ENCODE data around the gene RAB26.
"Not testable (repeated sequence)": the region's sequence is repeated elsewhere in the genome, so short reads cannot be mapped to it uniquely, and the experiment has no call there.

DNA sequence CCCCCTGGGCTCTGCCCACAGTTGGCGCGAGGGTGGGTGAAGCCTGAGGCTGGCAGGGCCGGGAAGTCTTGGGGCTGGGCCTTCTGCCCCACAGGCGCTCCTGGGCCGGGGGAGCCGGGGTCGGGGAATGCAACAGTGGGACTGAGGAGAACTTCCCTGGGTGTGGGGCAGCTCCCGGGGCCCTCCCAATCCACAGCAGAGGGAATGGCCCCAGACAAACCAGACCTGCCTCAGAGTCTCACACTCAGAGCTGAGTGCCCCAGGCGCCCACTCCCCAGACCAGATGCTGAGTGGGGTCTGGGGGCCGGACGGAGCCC lies 24.1 kb upstream of the RAB26 start:
- not testable (repeated sequence) for TF ChIP-seq EP300 (conservative IDR thresholded peaks at IDR 0.05; ENCODE audit: poor library complexity, severe bottlenecking)
- TF ChIP-seq, protein P1, sequence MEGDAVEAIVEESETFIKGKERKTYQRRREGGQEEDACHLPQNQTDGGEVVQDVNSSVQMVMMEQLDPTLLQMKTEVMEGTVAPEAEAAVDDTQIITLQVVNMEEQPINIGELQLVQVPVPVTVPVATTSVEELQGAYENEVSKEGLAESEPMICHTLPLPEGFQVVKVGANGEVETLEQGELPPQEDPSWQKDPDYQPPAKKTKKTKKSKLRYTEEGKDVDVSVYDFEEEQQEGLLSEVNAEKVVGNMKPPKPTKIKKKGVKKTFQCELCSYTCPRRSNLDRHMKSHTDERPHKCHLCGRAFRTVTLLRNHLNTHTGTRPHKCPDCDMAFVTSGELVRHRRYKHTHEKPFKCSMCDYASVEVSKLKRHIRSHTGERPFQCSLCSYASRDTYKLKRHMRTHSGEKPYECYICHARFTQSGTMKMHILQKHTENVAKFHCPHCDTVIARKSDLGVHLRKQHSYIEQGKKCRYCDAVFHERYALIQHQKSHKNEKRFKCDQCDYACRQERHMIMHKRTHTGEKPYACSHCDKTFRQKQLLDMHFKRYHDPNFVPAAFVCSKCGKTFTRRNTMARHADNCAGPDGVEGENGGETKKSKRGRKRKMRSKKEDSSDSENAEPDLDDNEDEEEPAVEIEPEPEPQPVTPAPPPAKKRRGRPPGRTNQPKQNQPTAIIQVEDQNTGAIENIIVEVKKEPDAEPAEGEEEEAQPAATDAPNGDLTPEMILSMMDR (IDR thresholded peaks at IDR 0.05; ENCODE audit: poor library complexity, severe bottlenecking), result not testable (repeated sequence)
